HCT116 (cell line): ENCODE data around the gene TOPBP1.

Source experiments
- POLR2A ChIP-seq: IDR thresholded peaks from 2 replicates; pipeline ENCODE4 v1.7.0; 2011; ENCODE audit warnings: borderline replicate concordance; ENCODE audit not compliant: insufficient read depth, insufficient read length; ENCODE audit errors: extremely low read depth
- TF ChIP-seq, protein P1 (sequence below), 3 experiments: fragments of 200-600 bp in 1 of 3; sonication (generic) in 1 of 3; IDR thresholded peaks in 2 of 3; conservative IDR thresholded peaks in 1 of 3; 2 replicates each; pipeline ENCODE4 v1.5.1; 2012 to 2017; ENCODE audit warnings: low read depth in 2 of 3, low read length in 2 of 3, antibody characterized with exemption in 1 of 3, borderline replicate concordance in 1 of 3, control low read depth in 1 of 3, mild to moderate bottlenecking in 1 of 3, mixed read lengths in 1 of 3, mixed run types in 1 of 3, moderate library complexity in 1 of 3; ENCODE audit not compliant: insufficient read depth in 1 of 3

DNA sequence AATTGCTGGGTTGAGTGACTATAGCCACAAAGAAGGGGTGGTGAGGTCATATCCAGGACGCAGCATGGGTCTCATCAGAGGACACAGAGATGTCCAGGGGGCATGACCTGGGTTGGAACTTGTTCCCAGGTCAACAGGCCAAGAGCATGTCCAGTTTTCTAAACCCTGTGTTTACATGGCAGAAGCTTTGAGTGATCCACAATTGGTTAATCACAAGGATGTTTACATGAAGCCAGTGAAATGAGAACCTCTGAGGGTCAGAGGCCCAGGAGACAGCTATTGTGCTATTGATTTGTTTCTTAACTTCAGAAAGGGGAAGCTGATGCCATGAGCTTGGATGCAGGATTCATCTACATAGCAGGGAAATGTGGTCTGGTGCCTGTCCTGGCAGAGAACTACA, 42.2 kb upstream of the TOPBP1 start:
- TF ChIP-seq, protein P1, sequence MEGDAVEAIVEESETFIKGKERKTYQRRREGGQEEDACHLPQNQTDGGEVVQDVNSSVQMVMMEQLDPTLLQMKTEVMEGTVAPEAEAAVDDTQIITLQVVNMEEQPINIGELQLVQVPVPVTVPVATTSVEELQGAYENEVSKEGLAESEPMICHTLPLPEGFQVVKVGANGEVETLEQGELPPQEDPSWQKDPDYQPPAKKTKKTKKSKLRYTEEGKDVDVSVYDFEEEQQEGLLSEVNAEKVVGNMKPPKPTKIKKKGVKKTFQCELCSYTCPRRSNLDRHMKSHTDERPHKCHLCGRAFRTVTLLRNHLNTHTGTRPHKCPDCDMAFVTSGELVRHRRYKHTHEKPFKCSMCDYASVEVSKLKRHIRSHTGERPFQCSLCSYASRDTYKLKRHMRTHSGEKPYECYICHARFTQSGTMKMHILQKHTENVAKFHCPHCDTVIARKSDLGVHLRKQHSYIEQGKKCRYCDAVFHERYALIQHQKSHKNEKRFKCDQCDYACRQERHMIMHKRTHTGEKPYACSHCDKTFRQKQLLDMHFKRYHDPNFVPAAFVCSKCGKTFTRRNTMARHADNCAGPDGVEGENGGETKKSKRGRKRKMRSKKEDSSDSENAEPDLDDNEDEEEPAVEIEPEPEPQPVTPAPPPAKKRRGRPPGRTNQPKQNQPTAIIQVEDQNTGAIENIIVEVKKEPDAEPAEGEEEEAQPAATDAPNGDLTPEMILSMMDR (IDR thresholded peaks at IDR 0.05 in 2 of 3, conservative IDR thresholded peaks at IDR 0.05 in 1 of 3; ENCODE audit: borderline replicate concordance in 1 of 3, insufficient read depth in 1 of 3, low read depth in 2 of 3, low read length in 2 of 3) = no peak
- no peak for TF ChIP-seq POLR2A
